AG09319 (cell line): ENCODE results near the gene DLGAP1.

Experiments
- DNase-seq: peaks from one replicate; pipeline ENCODE4 v3.0.0-alpha.2; 2010; ENCODE audit warnings: low read depth; ENCODE audit errors: extremely low read depth
- CTCF ChIP-seq: IDR thresholded peaks from 2 replicates; pipeline ENCODE4 v1.5.1; 2011; ENCODE audit warnings: low read depth, mild to moderate bottlenecking, inconsistent platforms, low read length, moderate library complexity

Gene DLGAP1

DNA sequence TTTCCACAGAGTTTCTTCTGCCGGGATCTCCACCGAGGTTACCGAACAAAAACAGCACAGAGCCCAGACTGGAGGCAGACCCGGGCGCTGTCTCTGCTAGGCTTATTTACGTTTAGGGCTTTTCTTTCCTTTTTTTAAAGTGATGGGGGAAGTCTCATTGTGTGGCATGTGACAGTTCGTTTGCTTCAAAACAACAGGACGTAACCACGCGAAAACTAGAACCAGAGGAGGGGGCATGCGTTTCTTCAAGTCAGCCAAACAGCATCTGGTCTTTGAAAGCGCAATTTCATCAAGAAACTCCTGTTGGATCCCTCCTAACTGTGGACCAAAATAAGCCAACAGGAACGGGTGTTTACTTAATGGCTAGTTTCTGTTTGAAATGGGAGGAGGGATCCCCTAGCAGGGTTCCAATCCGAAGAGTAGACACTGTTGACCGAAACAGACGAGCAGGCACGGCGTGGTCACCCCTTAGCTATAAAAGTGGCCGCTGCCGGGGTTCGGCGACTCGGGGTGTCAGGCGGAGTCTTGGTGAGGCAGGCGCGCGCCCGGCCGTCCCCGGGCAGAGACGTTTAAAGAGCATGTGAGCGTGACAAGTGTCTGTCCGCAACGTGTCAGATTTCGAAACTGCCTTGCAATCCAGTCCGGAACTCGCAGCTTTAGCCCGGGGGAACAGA, 1006.1 kb downstream of the DLGAP1 start:
- no peak for TF ChIP-seq CTCF

GRCh38 chr18:3447895-3448837, 1006.9 kb downstream of the DLGAP1 start:
- peak; percentile 96 for DNase-seq
- peak; percentile 9 for TF ChIP-seq CTCF

More for the DNA sequence above, 1006.1 kb downstream of the DLGAP1 start:
- DNase-seq, result peak; percentile 92

GRCh38 chr18:3447068-3447894, 1007.8 kb downstream of the DLGAP1 start:
- DNase-seq, result no peak
- TF ChIP-seq CTCF, result no peak
